ENCODE measurements around the gene CD207.
A peak's percentile ranks its signal among the peaks of the same experiment; 100 is the strongest.

CD207 gene

DNA sequence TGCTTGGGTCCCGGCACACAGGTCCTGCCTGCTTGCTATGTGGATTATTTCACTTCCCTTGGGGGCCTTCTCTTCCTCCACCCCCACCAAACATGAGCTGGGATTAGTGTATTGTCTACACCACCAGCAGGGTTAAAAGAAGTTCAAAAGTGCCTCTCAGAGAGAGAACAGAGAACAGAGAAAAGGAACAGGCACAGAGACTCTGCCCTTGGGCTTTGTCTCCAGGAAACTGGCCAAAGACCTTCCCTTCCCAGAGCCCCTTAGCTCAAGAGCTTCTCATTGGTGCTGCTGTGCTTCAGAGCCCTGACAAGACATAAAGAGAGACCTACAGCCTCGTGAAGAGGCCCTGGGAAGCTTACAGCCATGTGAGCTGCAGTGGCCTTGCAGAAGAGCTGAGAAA is 38.1 kb downstream of the CD207 start:
- H3K36me3 Mint-ChIP-seq (ENCODE audit: insufficient read depth): no peaks in the 10 kb centered on the region
- peaks cover 9 to 75% of the 10 kb centered on the region in 2 donors for H3K27me3 Mint-ChIP-seq
- no peak overlapping the region for H3K4me3 Mint-ChIP-seq
- H3K9me3 Mint-ChIP-seq: peaks cover 5 to 8% of the 10 kb centered on the region in 2 donors
- peaks cover 0 to 2% of the 10 kb centered on the region in 2 donors for H3K4me1 Mint-ChIP-seq (ENCODE audit: low read depth in 2 of 2)
- H3K27ac Mint-ChIP-seq: no peak overlapping the region
- ATAC-seq (replicated peaks): no peak
- no peak for DNase-seq

GRCh38 chr2:70796262-70796661 is 39.4 kb downstream of the CD207 start:
- H3K4me3 Mint-ChIP-seq: no peak overlapping the region
- no peak overlapping the region for H3K27ac Mint-ChIP-seq
- peaks cover 0 to 2% of the 10 kb centered on the region in 2 donors for H3K4me1 Mint-ChIP-seq (ENCODE audit: low read depth in 2 of 2)
- ATAC-seq (replicated peaks) (no peak), DNase-seq (no peak)
- peaks cover 18 to 80% of the 10 kb centered on the region in 2 donors for H3K27me3 Mint-ChIP-seq
- peaks cover 5 to 8% of the 10 kb centered on the region in 2 donors for H3K9me3 Mint-ChIP-seq
- no peaks in the 10 kb centered on the region for H3K36me3 Mint-ChIP-seq (ENCODE audit: insufficient read depth)

GRCh38 chr2:70795164-70795995 is 40.2 kb downstream of the CD207 start:
- Mint-ChIP-seq H3K36me3 (ENCODE audit: insufficient read depth) (no peaks in the 10 kb centered on the region), H3K4me3 (no peak overlapping the region), H3K4me1 (ENCODE audit: low read depth in 2 of 2) (peaks cover 0 to 2% of the 10 kb centered on the region in 2 donors), H3K27ac (no peak overlapping the region), H3K9me3 (peaks cover 5 to 8% of the 10 kb centered on the region in 2 donors), H3K27me3 (peaks cover 22 to 77% of the 10 kb centered on the region in 2 donors)
- ATAC-seq (replicated peaks) (no peak), DNase-seq (no peak)

DNA sequence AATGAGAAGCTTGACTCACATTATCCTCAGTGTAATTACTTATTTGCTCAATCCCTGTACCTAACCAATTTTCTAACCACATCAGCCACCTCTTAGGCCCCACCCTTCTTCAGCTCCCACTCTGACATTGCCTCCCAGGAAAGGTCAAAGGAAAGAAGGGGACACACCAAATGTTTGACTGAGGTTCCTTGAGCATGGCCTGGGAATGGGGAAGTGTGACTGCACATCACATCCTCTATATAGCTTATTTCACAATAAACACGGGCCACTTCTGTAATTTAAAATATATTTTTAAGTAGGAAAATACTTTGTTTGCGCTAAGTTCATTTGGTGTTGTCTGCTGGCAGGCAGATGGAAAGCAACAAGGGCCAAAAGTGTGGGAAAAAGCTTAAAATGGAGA is 42.2 kb downstream of the CD207 start:
- peaks cover 33 to 70% of the 10 kb centered on the region in 2 donors for H3K27me3 Mint-ChIP-seq
- no peak overlapping the region for H3K4me3 Mint-ChIP-seq
- no peak for ATAC-seq (replicated peaks)

GRCh38 chr2:70790136-70790828 is 45.3 kb downstream of the CD207 start, which contains the start of gene FIGLA:
TSS of gene FIGLA (minus strand) at chr2:70790643. CDS start at chr2:70790638, 5 bp downstream.
- H3K27ac Mint-ChIP-seq: no peak within 1 kb of the TSS
- H3K36me3 Mint-ChIP-seq (ENCODE audit: insufficient read depth): peaks cover 2% of the 10 kb centered on the region
- peak within 1 kb of the TSS; percentile 68 to 71 for H3K4me3 Mint-ChIP-seq
- peaks cover 53 to 77% of the 10 kb centered on the region in 2 donors for H3K27me3 Mint-ChIP-seq
- peaks cover 5 to 9% of the 10 kb centered on the region in 2 donors for H3K4me1 Mint-ChIP-seq (ENCODE audit: low read depth in 2 of 2)
- ATAC-seq (replicated peaks) (no peak), DNase-seq (no peak)
- no peaks in the 10 kb centered on the region for H3K9me3 Mint-ChIP-seq

More for the DNA sequence above, 42.2 kb downstream of the CD207 start:
- no peak for DNase-seq
- Mint-ChIP-seq H3K4me1 (ENCODE audit: low read depth in 2 of 2) (peaks cover 6 to 8% of the 10 kb centered on the region in 2 donors), H3K9me3 (no peaks in the 10 kb centered on the region), H3K27ac (no peak overlapping the region), H3K36me3 (ENCODE audit: insufficient read depth) (peaks cover 2% of the 10 kb centered on the region)

- peaks cover 2% of the 10 kb centered on the region for H3K36me3 Mint-ChIP-seq (ENCODE audit: insufficient read depth)
- H3K27me3 Mint-ChIP-seq: peaks cover 53 to 79% of the 10 kb centered on the region in 2 donors
- H3K9me3 Mint-ChIP-seq: no peaks in the 10 kb centered on the region
- no peak overlapping the region for H3K27ac Mint-ChIP-seq
- DNase-seq (peak; percentile 48 to 54 (median 52)), ATAC-seq (replicated peaks) (peak; percentile 74)
- peak overlapping the region; percentile 68 to 71 for H3K4me3 Mint-ChIP-seq
- peaks cover 5 to 10% of the 10 kb centered on the region in 2 donors for H3K4me1 Mint-ChIP-seq (ENCODE audit: low read depth in 2 of 2)
These were observed 46.1 kb downstream of the CD207 start for GRCh38 chr2:70789304-70790135.

DNA sequence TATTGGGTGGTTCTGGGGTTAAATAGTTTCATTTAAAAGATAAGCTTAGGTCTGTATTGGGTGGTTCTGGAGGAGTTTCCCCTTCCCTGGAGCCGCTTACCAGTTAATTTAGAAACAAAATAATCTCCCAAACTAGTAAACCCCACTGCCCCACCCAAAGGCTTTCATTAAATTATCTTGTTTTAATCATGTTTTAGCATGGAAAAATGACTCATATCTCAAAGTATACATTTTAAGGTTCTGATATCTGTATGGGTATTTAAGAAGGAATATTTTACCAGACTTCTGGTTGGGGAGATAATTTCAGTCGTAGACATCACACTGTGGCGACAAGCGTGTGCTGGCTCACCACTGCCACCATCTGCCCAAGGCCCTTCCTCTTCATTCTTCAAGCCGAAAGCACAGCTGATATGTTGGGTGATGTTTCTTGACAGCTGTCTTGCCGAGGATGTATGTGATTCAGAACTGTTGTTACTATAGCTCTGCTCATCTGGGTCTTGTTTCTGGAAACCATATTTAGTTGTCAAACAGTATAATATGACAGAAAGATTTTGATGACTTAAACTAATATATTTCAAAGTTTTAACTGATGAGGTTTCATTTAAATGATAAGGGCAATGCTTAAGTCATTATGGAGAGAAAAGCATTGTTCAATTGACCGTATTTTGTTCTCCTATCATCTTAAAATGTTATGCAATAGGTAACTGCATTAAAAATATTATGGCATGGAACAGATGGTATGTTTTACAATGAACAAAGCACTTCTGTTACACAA is 50.3 kb downstream of the CD207 start:
- DNase-seq (peak in 1 of 3 experiments; percentile 10), ATAC-seq (replicated peaks) (peak; percentile 57)
- H3K36me3 Mint-ChIP-seq (ENCODE audit: insufficient read depth): peaks cover 2% of the 10 kb centered on the region
- no peak overlapping the region for H3K27ac Mint-ChIP-seq
- peaks cover 5 to 10% of the 10 kb centered on the region in 2 donors for H3K4me1 Mint-ChIP-seq (ENCODE audit: low read depth in 2 of 2)
- H3K9me3 Mint-ChIP-seq: no peaks in the 10 kb centered on the region
- H3K4me3 Mint-ChIP-seq: no peak overlapping the region
- H3K27me3 Mint-ChIP-seq: peaks cover 44 to 56% of the 10 kb centered on the region in 2 donors

DNA sequence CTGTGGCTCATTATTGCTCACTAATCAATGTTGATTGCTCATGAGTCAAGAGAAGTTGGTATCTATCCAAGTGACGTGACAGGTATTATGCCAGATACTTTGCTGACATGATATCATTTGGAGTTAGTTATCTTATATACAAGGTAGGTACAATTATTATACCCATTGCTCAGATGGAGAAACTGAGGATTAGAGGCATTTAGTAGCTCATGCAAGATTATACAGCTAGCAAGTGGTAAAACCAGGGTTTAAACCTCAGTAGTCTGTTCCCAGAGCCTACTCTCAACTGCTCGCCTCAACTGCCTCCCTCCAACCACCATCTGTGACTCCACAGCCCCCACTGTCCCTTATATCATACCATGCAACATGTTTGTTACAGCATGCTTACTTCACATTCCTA is 51.3 kb downstream of the CD207 start:
- H3K9me3 Mint-ChIP-seq: no peaks in the 10 kb centered on the region
- no peak overlapping the region for H3K4me3 Mint-ChIP-seq
- peaks cover 47 to 58% of the 10 kb centered on the region in 2 donors for H3K27me3 Mint-ChIP-seq
- no peak overlapping the region for H3K27ac Mint-ChIP-seq
- peaks cover 3% of the 10 kb centered on the region for H3K36me3 Mint-ChIP-seq (ENCODE audit: insufficient read depth)
- H3K4me1 Mint-ChIP-seq (ENCODE audit: low read depth in 2 of 2): peaks cover 0 to 5% of the 10 kb centered on the region in 2 donors
- DNase-seq (no peak), ATAC-seq (replicated peaks) (no peak)

Measured in effector memory CD8-positive, alpha-beta T cell (primary cell).